Measurements from ENCODE around the gene CACNB1.

Gene CACNB1

GRCh38 chr17:39123627-39124026 is 73.8 kb downstream of the CACNB1 start:
- no peak for DNase-seq (ENCODE audit: low read depth)

Measured in activated T-cell treated with anti-CD3 and anti-CD28 coated beads for 48 hours (primary cell).